ENCODE results near the gene TEP1. TPM values are rescaled to one million over a fixed set of nuclear protein-coding genes. Genes with fewer than 3 reads are reported as not detected.

The TEP1 gene
- total RNA-seq, 2 experiments from 2014 or later: 47.1 to 49.3 TPM

DNA sequence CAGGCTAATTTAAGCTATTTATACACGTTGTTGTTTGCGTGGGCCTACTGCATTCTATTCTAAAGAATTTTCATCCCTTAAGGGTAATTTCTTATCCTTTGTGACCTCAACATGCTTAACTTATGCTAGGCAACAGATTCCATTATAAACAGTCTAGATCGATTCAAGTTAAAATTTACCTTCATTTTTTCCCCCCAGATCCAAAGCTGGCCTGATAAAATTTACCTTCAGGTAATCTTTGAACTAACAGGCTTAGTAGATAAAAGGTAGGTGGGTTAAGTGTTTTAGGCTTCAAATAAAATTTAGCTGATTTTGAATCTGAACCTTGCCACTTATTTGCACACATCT is 79.8 kb downstream of the TEP1 start:
- CTCF ChIA-PET: interaction anchor here (0.7 to 8.9 kb wide), 5 partner anchors 8 to 276 kb away, joined by 3 to 129 read pairs (median 7); partner anchors contain the start of genes PARP2 and TEP1
- Mint-ChIP-seq H3K4me1 (ENCODE audit: low read depth) (peaks cover 33% of the 10 kb centered on the region), H3K9me3 (no peaks in the 10 kb centered on the region), H3K4me3 (peak overlapping the region; percentile 99), H3K36me3 (peaks cover 16% of the 10 kb centered on the region), H3K27ac (peak overlapping the region; percentile 92), H3K27me3 (no peaks in the 10 kb centered on the region)
- DNase-seq: no peak
- POLR2A ChIA-PET: interaction anchor here (1.3 to 4.8 kb wide), 5 partner anchors 9 to 350 kb away, joined by 4 to 59 read pairs (median 5); partner anchors contain the start of genes PARP2 and PNP
- intact Hi-C loops (cut with micrococcal nuclease): loop anchor here (1.0 to 2.0 kb wide), 6 partner anchors 10 to 349 kb away; partner anchors contain the start of genes APEX1, PARP2 and PNP

DNA sequence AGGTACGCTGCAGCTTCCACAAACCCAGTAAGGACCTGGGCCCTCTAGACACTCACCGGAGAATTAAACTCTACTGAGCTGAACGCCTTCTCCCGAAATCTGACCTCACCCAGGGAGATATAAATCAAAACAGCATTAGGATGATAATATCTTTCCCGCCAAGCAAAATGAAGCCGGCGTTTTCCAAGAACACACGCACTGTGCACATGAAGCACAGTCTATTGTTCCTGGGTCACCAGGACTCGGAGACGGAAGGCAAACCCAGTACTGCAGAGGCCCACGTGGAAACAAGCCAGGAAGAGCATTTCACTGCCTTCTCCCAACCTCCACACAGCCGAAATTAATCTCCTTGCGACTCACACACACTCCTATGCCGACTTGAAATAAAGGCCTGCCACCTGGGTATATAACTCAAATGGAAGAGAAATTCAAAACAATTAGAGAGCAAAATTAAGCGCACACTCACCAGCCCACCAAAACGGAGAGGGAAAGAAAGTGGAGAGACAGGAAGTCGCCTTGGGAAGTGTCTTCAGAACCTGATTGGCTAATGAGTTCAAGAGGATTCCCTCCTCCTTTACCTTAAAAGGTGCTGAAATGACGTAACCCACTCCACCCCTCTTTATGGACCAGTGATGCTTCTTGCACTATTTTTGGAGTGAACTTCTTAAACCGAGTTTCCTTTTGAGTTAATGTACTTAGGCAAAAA is 80.4 kb downstream of the TEP1 start, which contains the start of gene CCNB1IP1:
TSS of gene CCNB1IP1 (minus strand) at position 492 of the 706 bp plus-strand sequence. CDS start 16,756 bp downstream, outside the sequence.
- Mint-ChIP-seq H3K9me3 (no peaks in the 10 kb centered on the region), H3K27me3 (no peaks in the 10 kb centered on the region), H3K36me3 (peaks cover 16% of the 10 kb centered on the region), H3K4me3 (peak within 1 kb of the TSS; percentile 99), H3K27ac (peak within 1 kb of the TSS; percentile 92), H3K4me1 (ENCODE audit: low read depth) (peaks cover 36% of the 10 kb centered on the region)
- peak; percentile 54 for DNase-seq
- ChIA-PET POLR2A (interaction anchor here (1.3 to 4.8 kb wide), 5 partner anchors 10 to 350 kb away, joined by 4 to 59 read pairs (median 5); partner anchors contain the start of genes PARP2 and PNP), CTCF (interaction anchor here (0.7 to 8.9 kb wide), 5 partner anchors 8 to 277 kb away, joined by 3 to 129 read pairs (median 7); partner anchors contain the start of genes PARP2 and TEP1)
- intact Hi-C loops (cut with micrococcal nuclease): loop anchor here (1.0 to 2.0 kb wide), 6 partner anchors 10 to 350 kb away; partner anchors contain the start of genes APEX1, PARP2 and PNP

GRCh38 chr14:20332431-20332787 is 80.9 kb downstream of the TEP1 start:
- ChIA-PET POLR2A (interaction anchor here (1.6 to 4.8 kb wide), 4 partner anchors 10 to 351 kb away, joined by 4 to 59 read pairs (median 6); partner anchors contain the start of genes PARP2 and PNP), CTCF (interaction anchor here (0.9 to 8.9 kb wide), 4 partner anchors 9 to 277 kb away, joined by 3 to 129 read pairs (median 10); partner anchors contain the start of genes PARP2 and TEP1)
- H3K36me3 Mint-ChIP-seq: peaks cover 19% of the 10 kb centered on the region
- no peak for DNase-seq
- intact Hi-C loops (cut with micrococcal nuclease): loop anchor here (2.0 kb wide), 2 partner anchors 34 to 350 kb away; no protein-coding TSS in a partner anchor
- H3K9me3 Mint-ChIP-seq: no peaks in the 10 kb centered on the region
- peaks cover 42% of the 10 kb centered on the region for H3K4me1 Mint-ChIP-seq (ENCODE audit: low read depth)
- H3K27ac Mint-ChIP-seq: peak overlapping the region; percentile 92
- H3K4me3 Mint-ChIP-seq: peak overlapping the region; percentile 99
- no peaks in the 10 kb centered on the region for H3K27me3 Mint-ChIP-seq

DNA sequence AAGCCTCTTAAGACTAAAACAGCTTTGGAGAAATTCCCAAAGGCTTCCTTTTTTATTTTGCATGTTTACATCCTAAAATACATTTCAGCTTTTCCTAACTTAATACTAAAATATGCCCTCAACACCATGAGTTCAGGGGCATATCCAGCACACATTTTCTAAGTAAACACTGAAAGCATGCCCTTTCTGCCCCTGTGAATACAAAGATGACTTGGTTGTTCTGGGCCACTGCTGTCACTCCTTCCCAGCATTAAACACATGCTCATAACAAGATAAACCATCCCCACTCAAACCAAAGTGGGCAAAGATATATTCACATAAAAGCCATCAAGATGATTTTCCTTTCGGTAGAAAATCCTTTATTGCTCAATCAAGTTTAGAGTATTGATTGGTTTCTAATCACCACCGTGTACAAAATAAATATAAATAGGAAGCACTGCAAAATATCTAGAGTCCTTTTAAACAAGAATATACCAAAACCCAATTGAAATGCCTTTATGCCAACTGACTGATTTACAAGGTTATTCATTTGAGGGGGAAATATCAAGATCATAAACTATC is 82.2 kb downstream of the TEP1 start:
- Mint-ChIP-seq H3K9me3 (no peaks in the 10 kb centered on the region), H3K4me3 (peak overlapping the region; percentile 50), H3K36me3 (peaks cover 27% of the 10 kb centered on the region), H3K27ac (peak overlapping the region; percentile 58), H3K27me3 (no peaks in the 10 kb centered on the region), H3K4me1 (ENCODE audit: low read depth) (peaks cover 47% of the 10 kb centered on the region)
- intact Hi-C loops (cut with micrococcal nuclease): no loop called here
- no peak for DNase-seq
- CTCF ChIA-PET: interaction anchor here (5.8 to 8.9 kb wide), 2 partner anchors 10 to 278 kb away, joined by 64 to 129 read pairs; partner anchors contain the start of gene PARP2
- POLR2A ChIA-PET: interaction anchor here (4.8 kb wide), 1 partner anchor 12 kb away, joined by 59 read pairs; the partner anchor contains the start of gene PARP2

- Mint-ChIP-seq H3K27ac (no peak overlapping the region), H3K4me3 (no peak overlapping the region), H3K9me3 (no peaks in the 10 kb centered on the region), H3K36me3 (peaks cover 35% of the 10 kb centered on the region), H3K27me3 (no peaks in the 10 kb centered on the region), H3K4me1 (ENCODE audit: low read depth) (peaks cover 43% of the 10 kb centered on the region)
- no peak for DNase-seq
- CTCF ChIA-PET: interaction anchor here (0.8 to 8.9 kb wide), 7 partner anchors 12 to 284 kb away, joined by 3 to 129 read pairs (median 5); partner anchors contain the start of genes APEX1 and PARP2
- intact Hi-C loops (cut with micrococcal nuclease): no loop called here
- POLR2A ChIA-PET: interaction anchor here (4.8 kb wide), 1 partner anchor 14 kb away, joined by 59 read pairs; the partner anchor contains the start of gene PARP2
Measured at GRCh38 chr14:20329355-20329754, 83.9 kb downstream of the TEP1 start.

GRCh38 chr14:20328705-20329104 is 84.6 kb downstream of the TEP1 start:
- H3K9me3 Mint-ChIP-seq: no peaks in the 10 kb centered on the region
- no peak for DNase-seq
- H3K36me3 Mint-ChIP-seq: peaks cover 39% of the 10 kb centered on the region
- intact Hi-C loops (cut with micrococcal nuclease): no loop called here
- ChIA-PET POLR2A (interaction anchor here (1.3 kb wide), 1 partner anchor 14 kb away, joined by 7 read pairs; the partner anchor contains the start of gene PARP2), CTCF (interaction anchor here (0.9 to 8.9 kb wide), 17 partner anchors 11 to 363 kb away, joined by 3 to 129 read pairs (median 8); partner anchors contain the start of genes APEX1, OSGEP, PARP2 and TTC5)
- peak overlapping the region; percentile 53 for H3K27ac Mint-ChIP-seq
- H3K4me1 Mint-ChIP-seq (ENCODE audit: low read depth): peaks cover 43% of the 10 kb centered on the region
- no peaks in the 10 kb centered on the region for H3K27me3 Mint-ChIP-seq
- H3K4me3 Mint-ChIP-seq: no peak overlapping the region

- Mint-ChIP-seq H3K9me3 (no peaks in the 10 kb centered on the region), H3K4me1 (ENCODE audit: low read depth) (peaks cover 40% of the 10 kb centered on the region), H3K27me3 (no peaks in the 10 kb centered on the region), H3K4me3 (peak overlapping the region; percentile 0), H3K36me3 (peaks cover 43% of the 10 kb centered on the region), H3K27ac (peak overlapping the region; percentile 43)
- ChIA-PET CTCF (interaction anchor here (0.6 to 8.9 kb wide), 33 partner anchors 9 to 364 kb away, joined by 3 to 129 read pairs (median 5); partner anchors contain the start of genes APEX1, OSGEP, PARP2 and PIP4P1), POLR2A (interaction anchor here (1.3 kb wide), 1 partner anchor 16 kb away, joined by 7 read pairs; the partner anchor contains the start of gene PARP2)
- no peak for DNase-seq
- intact Hi-C loops (cut with micrococcal nuclease): loop anchor here (1.0 to 2.0 kb wide), 3 partner anchors 16 to 282 kb away; partner anchors contain the start of gene PARP2
Measured at GRCh38 chr14:20327005-20327869, 86.1 kb downstream of the TEP1 start.

GRCh38 chr14:20317720-20318119 is 95.6 kb downstream of the TEP1 start:
- Mint-ChIP-seq H3K9me3 (no peaks in the 10 kb centered on the region), H3K27ac (no peak overlapping the region), H3K36me3 (peaks cover 34% of the 10 kb centered on the region), H3K4me3 (no peak overlapping the region), H3K4me1 (ENCODE audit: low read depth) (no peaks in the 10 kb centered on the region), H3K27me3 (no peaks in the 10 kb centered on the region)
- ChIA-PET CTCF (interaction anchor here (1.2 kb wide), 1 partner anchor 10 kb away, joined by 12 read pairs; no protein-coding TSS in a partner anchor), POLR2A (interaction anchor here (0.8 kb wide), 1 partner anchor 26 kb away, joined by 3 read pairs; the partner anchor contains the start of gene PARP2)
- intact Hi-C loops (cut with micrococcal nuclease): no loop called here
- DNase-seq: no peak

Other genes starting within 250 kb of the TEP1 start
- gene OR11G2, start 222.6 kb downstream of the TEP1 start, total RNA-seq: not detected
- not detected for gene OR11H6, start 189.8 kb downstream of the TEP1 start, total RNA-seq
- gene OR11H7, start 184.5 kb downstream of the TEP1 start, total RNA-seq: not detected
- gene OR11H4, start 174.2 kb downstream of the TEP1 start, total RNA-seq: not detected
- gene TTC5, start 107.5 kb downstream of the TEP1 start, total RNA-seq: 10 to 100 TPM; 19.0 to 22.7 TPM
- 10 to 100 TPM; 70.2 to 77.4 TPM for gene CCNB1IP1, start 80.2 kb downstream of the TEP1 start, total RNA-seq
- gene PARP2, start 69.9 kb downstream of the TEP1 start, total RNA-seq: 10 to 100 TPM; 46.3 to 47.3 TPM
- gene KLHL33, start 22.7 kb upstream of the TEP1 start, total RNA-seq: under 1 TPM in 1 of 2 experiments, not detected in 1; 0.12 TPM
- 10 to 100 TPM; 39.2 to 41.0 TPM for gene OSGEP, start 41.3 kb upstream of the TEP1 start, total RNA-seq
- gene APEX1, start 41.7 kb upstream of the TEP1 start, total RNA-seq: 100 to 1,000 TPM; 186 to 193 TPM
- gene PIP4P1, start 47.9 kb upstream of the TEP1 start, total RNA-seq: 10 to 100 TPM; 31.1 to 35.2 TPM
- 100 to 1,000 TPM; 178 to 179 TPM for gene PNP, start 55.9 kb upstream of the TEP1 start, total RNA-seq
- gene RNASE10, start 92.0 kb upstream of the TEP1 start, total RNA-seq: under 1 TPM; 0.19 to 0.27 TPM
- not detected for gene RNASE9, start 147.5 kb upstream of the TEP1 start, total RNA-seq
- gene RNASE11, start 174.5 kb upstream of the TEP1 start, total RNA-seq: not detected
- not detected for gene RNASE12, start 177.9 kb upstream of the TEP1 start, total RNA-seq
- gene OR6S1, start 228.2 kb upstream of the TEP1 start, total RNA-seq: not detected